GM12892 (cell line): ENCODE data around the gene CDKAL1.

Experiments
- POLR2A ChIP-seq: IDR thresholded peaks from 2 replicates; pipeline ENCODE4 v1.6.1; 2011; ENCODE audit warnings: low read depth, low read length, control low read depth
- POLR2AphosphoS5 ChIP-seq: IDR thresholded peaks from 2 replicates; pipeline ENCODE4 v1.6.1; 2011; ENCODE audit warnings: low read depth, low read length, control low read depth

DNA sequence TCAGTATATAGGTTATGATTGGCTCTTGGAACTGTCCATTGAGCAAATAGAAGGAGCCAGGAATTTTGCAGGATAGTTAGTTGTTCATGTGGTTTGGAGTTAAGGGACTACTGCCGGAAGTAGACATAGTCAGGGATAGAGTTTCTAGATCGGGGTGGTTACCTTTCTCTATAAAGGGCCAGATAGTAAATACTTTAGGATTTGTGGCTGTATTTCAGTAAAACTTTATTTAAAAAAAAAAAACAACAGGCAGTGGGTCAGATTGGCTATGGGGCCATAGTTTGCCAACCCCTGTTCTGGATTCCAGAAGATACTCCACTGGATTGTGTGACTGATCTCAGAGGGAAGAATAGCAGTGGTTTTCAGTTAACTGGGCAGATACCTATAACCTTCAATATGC is 570.0 kb downstream of the CDKAL1 start:
- no peak for TF ChIP-seq POLR2AphosphoS5
- TF ChIP-seq POLR2A, result no peak
